A172 (cell line): ENCODE results near the gene COMT. TPM values are rescaled to one million over a fixed set of nuclear protein-coding genes. Genes with fewer than 3 reads are reported as not detected.
"Not testable (repeated sequence)": the region's sequence is repeated elsewhere in the genome, so short reads cannot be mapped to it uniquely, and the experiment has no call there.

Experiments
- DNase-seq: peaks from one replicate; pipeline ENCODE4 v3.0.0-alpha.2; 2015; ENCODE audit warnings: low spot score
- total RNA-seq: library from RNA; depleted of rRNA; stranded (reverse); fragments of >200 nt; shearing (Covaris generic); gene quantifications from 2 replicates; pipeline ENCODE4 v1.2.3, GENCODE V29; 2014

COMT gene
- total RNA-seq, 1 experiment from 2014 or later: 130 TPM

DNA sequence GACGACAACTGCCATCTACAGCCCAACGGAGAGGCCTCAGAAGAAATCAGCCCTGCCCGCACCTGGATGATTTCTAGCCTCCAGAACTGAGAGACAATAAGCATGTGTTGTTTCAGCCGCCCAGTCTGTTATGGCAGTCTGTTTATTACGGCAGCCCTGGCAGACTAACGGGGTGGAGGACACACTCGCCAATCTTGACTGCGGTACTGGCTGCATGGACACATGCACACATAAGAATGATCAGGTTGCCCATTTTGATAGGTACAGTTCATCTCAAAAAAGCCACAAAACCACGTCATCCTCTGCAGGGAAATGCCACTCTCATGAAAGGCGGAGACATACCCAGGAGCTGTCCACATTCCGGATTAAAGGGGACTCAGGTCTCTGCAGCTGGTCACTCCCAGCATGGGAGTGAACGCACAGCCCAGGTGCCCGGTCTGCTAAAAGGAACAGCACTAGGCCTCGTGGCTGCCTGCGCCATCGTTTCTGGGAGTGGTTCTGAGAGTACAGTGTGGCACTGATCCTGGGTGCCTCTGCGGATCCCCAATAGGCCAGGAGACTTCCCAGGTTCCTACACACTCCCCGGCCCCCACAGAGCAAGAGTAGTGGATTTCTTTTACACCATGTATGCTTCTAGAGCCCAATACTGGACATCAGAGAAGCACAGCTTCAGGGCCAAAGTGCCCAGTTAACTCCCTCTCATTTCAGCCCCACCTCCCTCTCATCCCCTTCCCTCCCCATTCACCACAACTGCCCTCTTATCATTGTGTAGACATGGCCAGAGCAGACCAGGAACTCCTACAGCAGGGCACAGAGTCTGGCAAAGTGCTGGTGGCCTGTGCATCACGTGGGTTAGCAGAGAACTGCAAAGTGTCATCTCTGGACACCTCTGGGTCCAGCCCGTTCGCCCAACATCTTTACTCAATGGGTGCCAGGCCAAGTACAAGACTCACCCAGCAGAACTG, 11.7 kb upstream of the COMT start:
- DNase-seq: no peak

DNA sequence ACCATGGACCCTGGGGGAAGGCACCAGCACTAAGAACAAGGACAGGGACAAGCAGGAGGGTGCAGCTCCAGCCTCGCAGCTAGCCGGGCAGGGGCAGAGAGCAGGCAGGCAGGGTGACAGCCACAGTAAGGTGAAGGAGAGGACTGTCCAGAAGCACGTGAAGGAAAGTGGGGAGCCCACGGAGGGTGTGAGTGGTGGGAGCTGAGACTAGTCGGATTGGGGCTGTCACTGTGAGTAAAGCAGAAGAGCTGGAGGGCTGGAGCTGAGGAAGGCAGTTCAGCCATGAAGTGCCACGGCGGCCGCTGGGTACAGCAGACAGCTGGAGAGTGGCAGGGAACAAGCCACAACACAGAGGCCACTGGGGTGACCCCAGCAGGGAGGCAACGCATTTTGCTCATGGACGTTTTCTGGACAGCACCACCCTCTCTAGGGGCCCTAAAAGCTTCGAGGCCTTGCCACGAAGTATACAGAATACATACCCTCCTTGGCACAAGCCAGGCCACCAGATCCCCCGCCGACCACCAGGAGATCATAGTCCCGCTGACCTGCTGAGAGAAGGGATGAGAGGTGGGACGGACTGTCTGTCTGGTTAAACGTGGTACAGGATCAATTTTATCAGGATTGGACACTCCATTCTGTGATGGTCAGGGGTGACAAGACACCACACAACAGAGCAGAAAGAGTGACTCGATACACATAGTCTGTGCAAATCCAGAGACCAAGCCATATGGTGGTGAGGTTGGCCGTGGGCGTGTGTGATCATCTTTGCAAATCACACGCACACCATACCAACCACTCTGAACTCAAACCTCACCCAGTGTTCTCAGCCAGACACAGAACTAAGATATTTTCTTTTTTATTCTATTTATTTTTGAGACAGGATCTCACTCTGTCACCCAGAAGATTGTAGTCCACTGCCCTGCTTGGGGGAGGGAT, 10.8 kb upstream of the COMT start:
- no peak for DNase-seq

DNA sequence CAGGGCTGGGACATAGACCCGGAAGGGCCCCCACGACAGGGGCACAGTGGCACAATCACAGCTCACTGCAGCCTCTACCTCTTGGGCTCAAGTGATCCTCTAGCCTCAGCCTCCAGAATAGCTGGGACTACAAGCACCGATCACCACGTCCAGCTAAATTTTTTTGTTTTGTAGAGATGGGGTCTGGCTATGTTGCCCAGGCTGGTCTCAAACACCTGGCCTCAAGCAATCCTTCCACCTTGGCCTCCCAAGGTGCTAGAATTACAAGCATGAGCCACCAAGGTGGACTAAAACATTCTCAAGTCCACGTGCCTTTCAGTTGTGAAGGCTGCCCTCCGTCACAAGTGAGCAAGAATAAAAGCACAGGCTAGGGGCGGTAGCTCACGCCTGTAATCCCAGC, 10.1 kb upstream of the COMT start:
- no peak for DNase-seq

DNA sequence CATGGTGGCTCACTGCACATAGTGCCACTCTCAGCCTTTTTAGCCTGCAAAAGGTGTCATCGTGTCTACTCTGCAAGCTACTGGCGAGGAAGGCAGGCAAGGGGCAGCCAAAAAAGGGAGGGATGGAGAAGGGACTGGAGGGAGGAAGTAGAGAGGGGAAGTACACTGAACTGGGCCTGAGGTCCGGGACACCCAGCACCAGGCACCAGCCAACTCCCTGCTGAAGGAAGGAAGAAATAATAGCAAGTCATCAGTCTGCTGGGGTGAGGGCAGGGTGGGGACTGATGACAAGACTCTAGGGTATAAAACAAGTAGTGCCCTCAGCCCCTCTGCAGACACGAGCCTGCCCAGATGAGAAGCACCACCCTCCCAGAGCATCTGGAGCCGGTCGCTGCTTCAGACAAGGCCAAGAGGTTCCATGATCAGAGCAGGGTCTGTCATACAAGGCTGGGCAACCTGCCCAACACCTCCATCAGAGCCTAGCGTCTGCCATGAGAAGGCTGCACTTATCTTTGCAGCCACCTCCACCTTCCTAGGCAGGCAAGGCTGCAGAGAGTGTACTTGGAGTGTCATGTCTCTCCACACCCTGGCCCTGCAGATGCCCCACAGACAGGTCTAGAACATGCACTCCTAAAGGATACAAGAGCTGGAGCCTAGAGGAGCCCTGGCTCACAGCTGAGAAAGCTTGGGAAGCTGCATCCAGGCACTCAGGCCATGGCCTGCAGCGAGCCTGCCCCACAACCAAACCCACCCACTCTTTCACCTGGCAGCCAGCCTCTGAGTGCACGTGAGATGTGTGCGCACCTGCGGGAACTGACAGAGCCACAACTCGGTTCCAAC, 9.0 kb upstream of the COMT start:
- DNase-seq: no peak

DNA sequence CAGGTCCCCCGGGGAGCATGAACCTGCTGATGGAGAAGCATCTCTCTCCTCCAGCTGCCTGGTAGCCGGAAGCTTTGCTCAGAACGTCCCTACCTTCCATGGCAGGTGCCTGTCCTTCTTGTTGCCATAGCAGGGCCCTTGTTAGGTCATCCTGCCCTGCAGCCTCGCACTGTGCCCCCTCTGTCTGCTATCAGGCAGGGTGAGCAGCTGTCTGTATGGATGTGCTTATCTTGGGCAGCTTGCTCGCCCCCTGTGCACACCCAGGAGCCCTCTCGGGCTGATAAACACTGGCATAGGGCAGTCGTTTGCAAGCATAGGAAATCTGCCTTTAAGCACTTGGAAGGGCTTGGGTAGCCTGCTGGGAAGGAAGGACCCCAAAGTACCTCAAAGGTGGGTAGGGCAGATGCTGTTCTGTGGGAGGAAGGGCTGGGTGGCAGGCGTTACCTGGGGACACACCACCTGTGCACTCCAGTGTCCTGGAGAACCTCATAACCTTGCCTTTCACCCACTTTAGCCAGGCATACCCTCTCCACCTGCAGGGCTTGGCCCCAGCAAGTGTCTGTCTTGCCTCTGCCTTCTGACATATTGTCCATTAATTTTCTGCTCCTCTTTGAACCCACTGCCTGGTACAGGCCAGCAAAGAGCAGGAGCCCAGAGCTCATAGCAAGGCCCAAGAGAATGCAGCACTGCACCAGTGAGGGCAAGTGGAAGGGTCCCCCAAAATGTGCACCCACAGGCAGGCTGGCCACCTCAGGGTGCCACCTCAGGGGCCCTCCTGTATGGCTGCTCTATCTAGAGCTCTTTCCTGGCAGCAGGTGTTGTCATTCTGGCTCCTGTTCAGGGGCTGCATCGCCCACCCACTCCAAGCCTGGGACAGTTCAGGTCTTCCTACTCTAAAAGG, 8.0 kb upstream of the COMT start:
- no peak for DNase-seq

DNA sequence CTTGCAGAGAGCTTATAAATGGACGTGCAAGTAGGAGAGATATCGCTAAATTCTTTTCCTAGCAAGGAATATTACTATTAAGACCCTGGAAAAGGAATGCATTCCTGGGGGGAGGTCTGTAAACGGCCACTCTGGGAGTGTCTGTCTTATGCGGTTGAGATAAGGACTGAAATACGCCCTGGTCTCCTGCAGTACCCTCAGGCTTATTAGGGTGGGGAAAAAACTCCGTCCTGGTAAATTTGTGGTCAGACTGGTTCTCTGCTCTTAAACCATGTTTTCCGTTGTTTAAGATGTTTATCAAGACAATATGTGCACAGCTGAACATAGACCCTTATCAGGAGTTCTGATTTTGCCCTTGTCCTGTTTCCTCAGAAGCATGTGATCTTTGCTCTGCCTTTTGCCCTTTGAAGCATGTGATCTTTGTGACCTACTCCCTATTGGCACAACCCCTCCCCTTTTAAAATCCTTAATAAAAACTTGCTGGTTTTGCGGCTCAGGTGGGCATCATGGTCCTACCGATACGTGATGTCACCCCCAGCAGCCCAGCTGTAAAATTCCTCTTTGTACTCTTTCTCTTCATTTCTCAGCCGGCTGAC, 6.4 kb upstream of the COMT start:
- not testable (repeated sequence) for DNase-seq

DNA sequence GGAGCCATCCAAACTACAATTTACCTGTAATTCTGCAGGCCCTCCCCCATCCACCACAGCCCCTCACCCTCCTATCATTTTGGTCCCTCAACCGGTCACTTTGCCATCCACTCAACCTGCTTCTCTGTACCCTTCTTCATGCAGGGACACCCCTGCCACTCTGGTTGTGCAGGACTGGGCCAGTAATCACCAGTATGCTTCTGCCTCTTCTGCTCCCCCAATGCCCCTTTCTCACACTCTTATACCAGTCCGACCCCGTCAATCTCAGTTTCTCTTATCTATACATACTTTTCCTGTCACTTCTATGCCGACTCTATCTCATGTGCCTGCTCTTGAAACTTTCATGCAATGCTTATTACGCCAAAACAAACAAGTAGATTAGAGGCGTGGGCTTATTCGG, 5.1 kb upstream of the COMT start:
- DNase-seq: no peak

DNA sequence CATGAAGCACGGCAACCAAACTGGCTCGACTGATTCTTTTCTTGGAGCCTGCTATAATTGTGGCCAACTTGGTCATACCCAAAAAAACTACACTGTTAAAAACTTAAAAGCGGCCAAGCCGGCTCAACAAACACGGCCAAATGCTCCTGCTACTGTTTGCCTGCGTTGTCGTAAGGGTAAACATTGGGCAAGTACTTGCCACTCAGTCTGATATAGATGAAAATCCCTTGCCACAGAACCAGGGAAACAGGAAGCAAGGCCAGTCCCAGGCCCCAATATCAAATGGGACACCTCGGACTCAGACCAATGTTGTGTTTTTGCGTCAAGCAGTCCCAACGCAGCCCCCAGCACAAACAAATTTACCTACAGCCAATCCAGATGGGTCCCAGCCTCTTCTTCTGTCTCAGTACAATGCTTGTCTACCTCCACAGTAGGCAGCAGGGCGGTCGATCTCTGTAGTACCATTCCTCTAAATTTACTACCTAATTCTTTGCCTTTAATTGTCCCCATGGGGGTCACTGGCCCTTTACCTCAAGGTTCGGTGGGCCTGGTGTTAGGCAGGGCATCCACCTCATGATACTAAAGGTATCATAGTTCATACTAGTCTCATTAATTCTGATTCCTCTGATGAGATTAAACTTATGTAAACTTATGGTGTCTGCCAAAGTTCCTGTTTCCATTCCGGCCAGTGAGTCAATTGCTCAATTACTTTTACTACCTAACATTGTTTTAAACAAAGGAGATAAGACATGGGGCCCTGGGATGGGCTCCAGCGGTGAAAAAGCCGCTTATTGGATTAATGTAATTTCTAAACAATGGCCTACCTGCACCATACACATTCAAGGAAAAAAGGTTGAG, 3.7 kb upstream of the COMT start:
- DNase-seq: no peak

DNA sequence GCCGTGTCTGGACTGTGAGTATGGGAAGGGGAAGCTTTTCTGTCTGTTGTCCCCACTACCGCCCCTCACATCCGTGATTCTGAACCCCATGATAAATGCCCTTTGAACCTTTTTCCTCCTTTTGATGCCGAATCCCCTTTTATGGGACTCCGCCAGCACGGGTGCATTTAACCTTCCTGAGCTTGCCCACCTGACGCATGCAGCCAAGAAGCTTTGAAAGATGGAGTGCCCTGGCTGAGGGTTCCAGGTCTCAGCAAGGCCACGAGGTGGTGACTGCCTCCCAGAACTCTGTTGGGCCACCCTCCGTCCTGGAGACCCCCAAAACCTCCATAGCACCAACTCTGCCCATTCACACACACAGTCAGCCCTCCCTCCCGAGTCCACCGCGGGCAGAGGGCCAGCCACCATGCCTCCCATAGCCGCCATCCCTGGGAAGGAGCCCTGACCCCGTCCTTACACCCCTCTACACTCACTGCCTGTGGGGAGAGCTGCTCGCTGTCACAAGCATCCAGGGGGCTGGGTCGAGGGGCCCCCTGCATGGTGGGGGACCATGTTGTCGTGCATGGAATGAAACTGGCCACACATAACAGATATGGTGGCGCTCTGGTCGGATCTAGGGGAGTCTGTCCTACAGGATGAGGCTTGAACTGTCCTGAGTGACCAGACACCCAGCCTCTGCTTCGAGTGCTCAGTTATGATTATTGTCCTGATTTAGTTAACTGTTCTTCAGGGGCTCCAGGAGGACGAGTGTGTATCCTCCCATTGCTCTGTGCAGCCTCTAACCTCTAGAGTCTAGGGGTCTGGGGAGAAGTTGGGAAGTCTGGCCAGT, 822 bp upstream of the COMT start:
- DNase-seq: no peak

DNA sequence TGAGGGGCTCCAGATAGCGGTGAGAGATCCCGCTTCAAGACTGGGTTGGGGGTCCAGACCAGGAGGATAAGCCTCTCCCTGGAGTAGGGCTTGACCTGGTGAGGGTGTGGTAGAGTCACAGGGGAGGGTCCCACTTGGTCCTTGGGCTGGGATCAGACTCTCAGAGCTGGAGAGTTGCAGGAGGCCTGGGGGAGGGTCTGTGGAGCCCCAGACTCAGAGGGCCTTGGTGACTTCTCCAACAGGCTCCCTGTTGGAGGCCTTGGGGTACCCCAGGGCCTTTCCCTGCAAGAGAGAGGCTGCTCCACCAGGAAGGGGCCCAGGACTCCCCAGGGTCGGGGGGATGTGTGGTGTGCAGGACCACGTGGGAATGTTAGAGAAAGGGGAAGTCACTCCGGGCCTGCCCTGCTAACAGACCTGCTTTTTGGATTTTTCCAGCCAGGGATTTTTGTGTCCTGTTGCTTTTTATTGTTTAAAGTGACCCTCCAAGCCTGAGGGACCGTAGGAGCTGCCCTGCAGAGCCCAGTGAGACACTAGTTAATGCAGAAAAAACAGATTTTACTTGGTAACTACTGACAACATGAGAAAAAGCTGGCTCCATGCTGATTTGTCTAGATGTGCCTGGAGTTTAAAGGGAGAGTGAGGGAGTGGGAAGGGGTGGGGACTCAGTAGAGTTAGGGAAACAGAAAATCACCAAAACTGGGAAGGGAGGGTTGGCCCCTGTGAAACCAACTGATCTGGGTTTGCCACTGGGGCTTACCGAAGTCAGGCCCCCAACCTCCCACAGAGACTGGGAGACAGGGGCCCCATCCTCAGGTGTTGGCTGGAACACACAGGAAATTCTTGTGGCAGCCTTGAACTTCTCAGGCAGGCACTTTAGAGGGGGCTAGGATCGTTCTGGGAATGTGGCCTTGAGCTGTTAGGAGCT, 847 bp downstream of the COMT start:
- peak; percentile 26 for DNase-seq

DNA sequence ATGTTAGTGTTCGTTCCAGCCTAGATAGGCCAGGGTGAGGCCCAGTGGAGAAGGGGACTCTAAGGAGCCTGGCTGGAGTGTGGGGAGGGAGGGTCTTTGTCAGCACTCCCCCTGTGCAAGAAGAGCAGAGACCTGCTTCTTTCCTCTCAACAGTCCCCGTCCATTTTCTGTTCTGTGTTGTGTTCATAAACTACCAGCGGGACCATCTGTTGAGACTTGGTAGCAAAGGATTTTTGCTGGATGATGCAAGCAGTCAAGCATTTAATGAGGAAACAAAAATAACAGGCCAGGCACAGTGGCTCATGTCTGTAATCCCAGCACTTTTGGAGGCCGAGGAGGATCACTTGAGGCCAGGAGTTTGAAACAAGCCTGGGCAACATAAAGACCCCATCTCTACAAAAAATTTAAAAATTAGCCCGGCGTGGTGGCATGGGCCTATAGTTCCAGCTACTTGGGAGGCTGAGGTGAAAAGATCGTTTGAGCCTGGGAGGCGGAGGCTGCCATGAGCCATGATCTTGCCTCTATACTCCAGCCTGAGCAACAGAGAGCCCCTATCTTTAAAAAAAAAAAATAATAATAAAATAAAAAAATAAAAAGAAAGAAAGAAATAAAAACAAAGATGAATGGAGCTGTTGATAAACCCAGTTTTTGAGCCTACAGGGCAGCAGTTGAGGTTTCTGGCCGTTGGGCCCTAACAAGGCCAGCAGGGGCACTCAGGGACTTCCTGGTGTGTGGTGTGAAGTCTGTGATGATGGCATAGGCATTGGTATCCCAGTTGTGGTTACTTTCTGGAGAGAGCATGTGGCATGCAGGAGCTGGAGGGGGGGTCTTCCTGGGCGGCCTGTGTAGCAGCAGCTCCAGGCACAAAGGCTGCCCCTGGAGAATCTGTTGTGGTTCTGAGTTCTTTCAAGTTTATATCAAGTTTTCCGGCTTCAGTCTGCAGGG, 1.8 kb downstream of the COMT start:
- DNase-seq: peak; percentile 68

DNA sequence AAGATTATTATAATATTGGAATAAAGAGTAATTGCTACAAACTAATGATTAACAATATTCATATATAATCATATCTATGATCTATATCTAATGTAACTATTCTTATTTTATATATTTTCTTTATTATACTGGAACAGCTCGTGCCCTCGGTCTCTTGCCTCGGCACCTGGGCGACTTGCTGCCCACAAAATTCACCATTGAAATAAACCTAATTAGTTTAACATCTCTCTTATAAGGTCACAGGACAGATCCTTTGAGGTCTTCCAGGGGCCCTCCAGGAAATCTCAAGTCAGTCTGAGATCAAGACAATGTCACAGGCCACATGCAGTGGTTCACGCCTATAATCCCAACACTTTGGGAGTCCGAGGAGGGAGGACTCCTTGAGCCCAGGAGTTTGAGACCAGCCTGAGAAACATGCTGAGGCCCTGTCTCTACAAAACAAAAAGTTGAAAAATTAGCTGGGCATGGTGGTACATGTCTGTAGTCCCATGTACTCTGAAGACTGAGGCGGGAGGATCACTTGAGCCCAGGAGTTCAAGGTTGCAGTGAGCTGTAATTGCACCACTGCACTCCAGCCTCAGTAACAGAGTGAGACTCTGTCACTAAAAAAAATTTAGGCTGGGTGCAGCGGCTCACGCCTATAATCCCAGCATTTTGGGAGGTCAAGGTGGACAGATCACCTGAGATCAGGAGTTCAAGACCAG, 6.6 kb downstream of the COMT start:
- DNase-seq: no peak

DNA sequence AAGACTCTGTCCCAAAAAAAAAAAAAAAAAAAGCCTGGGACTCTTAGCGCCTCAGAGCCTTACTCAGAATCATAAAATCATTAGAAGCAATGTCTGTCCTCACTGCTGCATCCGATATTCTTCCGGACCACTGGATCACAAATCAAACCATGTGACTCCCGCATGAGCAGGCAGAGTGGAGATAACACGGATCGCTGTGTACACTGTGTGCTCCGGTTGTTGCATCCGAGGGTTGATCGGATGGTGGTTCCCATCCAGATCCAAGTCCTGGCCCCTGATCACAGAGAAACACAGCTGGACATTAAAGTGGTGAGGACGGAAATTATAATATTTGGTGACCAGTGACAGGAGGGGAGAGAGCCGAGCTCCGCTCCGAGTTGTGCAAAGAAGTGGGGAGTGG, 9.8 kb downstream of the COMT start:
- DNase-seq: no peak

DNA sequence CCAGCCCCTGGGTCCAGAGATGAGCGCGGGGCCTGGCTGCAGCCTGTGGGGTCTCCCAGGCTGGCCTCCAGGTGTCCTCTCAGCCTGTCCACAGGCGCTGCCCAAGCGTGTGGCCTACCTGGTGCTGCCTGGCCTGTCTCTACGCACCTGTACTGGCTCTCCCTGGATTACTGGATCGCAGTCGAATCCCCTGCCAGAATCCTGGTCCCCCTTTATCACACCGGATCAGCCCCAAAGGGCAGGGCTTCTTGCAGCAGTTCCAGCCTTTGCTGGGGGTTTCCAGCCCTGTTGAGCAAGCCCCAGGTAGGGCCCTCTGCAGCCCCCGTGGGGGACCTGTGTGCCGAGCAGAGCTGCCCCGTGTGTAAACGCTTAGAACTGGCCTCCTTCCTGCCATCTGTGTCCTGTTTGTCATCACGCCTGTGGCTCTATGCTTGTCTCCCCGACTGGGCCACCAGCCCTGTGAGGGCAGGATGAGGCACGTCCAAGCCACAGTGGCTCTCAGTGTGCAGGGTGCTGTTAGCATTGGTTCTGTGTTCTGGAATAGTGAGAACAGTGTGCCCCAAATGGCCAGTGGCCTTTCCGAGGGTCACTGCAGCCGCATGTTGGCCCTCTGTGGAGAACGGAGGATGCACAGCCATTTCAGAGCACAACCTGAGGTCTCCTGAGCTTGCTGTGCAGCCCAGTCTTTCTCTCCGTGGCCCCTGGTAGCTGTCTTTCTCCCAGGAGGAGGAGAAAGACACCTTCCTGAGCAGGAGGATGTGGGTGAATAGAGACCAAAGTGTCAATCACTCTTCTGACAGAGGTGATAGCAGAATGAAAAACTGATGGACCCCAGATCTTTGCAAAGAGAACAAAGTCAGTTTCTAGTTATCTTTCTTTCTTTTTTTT, 13.9 kb downstream of the COMT start:
- DNase-seq: no peak
